GM12864 (cell line): ENCODE data around the gene CD109.

Experiments
- DNase-seq: peaks from one replicate; pipeline ENCODE4 v3.0.0-alpha.2; 2011; ENCODE audit warnings: low read depth
- H3K4me3 ChIP-seq: 2 replicates; pipeline ENCODE4 v1.5.1; 2011; ENCODE audit warnings: mild to moderate bottlenecking, low read depth, low read length, control low read depth
- CTCF ChIP-seq: IDR thresholded peaks from 2 replicates; pipeline ENCODE4 v1.5.1; 2011; ENCODE audit warnings: low read depth, mild to moderate bottlenecking, moderate library complexity, low read length, control low read depth, inconsistent platforms; ENCODE audit errors: missing control alignments

Gene CD109

GRCh38 chr6:73858376-73858775 is 162.4 kb downstream of the CD109 start:
- no peak for DNase-seq
- H3K4me3 ChIP-seq, result no peak overlapping the region
- no peak for TF ChIP-seq CTCF

GRCh38 chr6:73860303-73860702 is 164.3 kb downstream of the CD109 start:
- DNase-seq, result no peak
- no peak overlapping the region for H3K4me3 ChIP-seq
- no peak for TF ChIP-seq CTCF

- H3K4me3 ChIP-seq, result no peak overlapping the region
- TF ChIP-seq CTCF, result no peak
- DNase-seq, result no peak
These were observed 170.3 kb downstream of the CD109 start for GRCh38 chr6:73866305-73866704.

- DNase-seq, result no peak
- no peak overlapping the region for H3K4me3 ChIP-seq
- no peak for TF ChIP-seq CTCF
These were observed 171.4 kb downstream of the CD109 start for GRCh38 chr6:73867411-73867810.

GRCh38 chr6:73870907-73871306 is 174.9 kb downstream of the CD109 start:
- no peak for DNase-seq
- no peak overlapping the region for H3K4me3 ChIP-seq
- no peak for TF ChIP-seq CTCF

GRCh38 chr6:73873081-73873480 is 177.1 kb downstream of the CD109 start:
- H3K4me3 ChIP-seq, result no peak overlapping the region
- no peak for TF ChIP-seq CTCF
- no peak for DNase-seq
